ENCODE data around the gene MSI1. TPM values are rescaled to one million over a fixed set of nuclear protein-coding genes. Genes with fewer than 3 reads are reported as not detected.

The MSI1 gene
- total and polyA plus RNA-seq, 2 experiments from 2014 or later = 12.8 to 16.9 TPM

- no peaks in the 10 kb centered on the region for H3K36me3 Mint-ChIP-seq (ENCODE audit: low read depth)
- TF ChIP-seq POLR2AphosphoS5 (IDR thresholded peaks at IDR 0.05; ENCODE audit: low read depth) = no peak
- no peak for TF ChIP-seq CREB1 (CRISPR knock-in tag; IDR thresholded peaks at IDR 0.05; ENCODE audit: low read depth)
- no peak for TF ChIP-seq ETS1 (IDR thresholded peaks at IDR 0.05)
- TF ChIP-seq ZNF114 (CRISPR knock-in tag; IDR thresholded peaks at IDR 0.05) = no peak
- TF ChIP-seq EZH2 (IDR thresholded peaks at IDR 0.05; ENCODE audit: low read depth, unreplicated experiment) = no peak
- TF ChIP-seq, protein P1, sequence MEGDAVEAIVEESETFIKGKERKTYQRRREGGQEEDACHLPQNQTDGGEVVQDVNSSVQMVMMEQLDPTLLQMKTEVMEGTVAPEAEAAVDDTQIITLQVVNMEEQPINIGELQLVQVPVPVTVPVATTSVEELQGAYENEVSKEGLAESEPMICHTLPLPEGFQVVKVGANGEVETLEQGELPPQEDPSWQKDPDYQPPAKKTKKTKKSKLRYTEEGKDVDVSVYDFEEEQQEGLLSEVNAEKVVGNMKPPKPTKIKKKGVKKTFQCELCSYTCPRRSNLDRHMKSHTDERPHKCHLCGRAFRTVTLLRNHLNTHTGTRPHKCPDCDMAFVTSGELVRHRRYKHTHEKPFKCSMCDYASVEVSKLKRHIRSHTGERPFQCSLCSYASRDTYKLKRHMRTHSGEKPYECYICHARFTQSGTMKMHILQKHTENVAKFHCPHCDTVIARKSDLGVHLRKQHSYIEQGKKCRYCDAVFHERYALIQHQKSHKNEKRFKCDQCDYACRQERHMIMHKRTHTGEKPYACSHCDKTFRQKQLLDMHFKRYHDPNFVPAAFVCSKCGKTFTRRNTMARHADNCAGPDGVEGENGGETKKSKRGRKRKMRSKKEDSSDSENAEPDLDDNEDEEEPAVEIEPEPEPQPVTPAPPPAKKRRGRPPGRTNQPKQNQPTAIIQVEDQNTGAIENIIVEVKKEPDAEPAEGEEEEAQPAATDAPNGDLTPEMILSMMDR (conservative IDR thresholded peaks at IDR 0.05; ENCODE audit: low read depth in 2 of 2) = no peak
- TF ChIP-seq, protein P2, sequence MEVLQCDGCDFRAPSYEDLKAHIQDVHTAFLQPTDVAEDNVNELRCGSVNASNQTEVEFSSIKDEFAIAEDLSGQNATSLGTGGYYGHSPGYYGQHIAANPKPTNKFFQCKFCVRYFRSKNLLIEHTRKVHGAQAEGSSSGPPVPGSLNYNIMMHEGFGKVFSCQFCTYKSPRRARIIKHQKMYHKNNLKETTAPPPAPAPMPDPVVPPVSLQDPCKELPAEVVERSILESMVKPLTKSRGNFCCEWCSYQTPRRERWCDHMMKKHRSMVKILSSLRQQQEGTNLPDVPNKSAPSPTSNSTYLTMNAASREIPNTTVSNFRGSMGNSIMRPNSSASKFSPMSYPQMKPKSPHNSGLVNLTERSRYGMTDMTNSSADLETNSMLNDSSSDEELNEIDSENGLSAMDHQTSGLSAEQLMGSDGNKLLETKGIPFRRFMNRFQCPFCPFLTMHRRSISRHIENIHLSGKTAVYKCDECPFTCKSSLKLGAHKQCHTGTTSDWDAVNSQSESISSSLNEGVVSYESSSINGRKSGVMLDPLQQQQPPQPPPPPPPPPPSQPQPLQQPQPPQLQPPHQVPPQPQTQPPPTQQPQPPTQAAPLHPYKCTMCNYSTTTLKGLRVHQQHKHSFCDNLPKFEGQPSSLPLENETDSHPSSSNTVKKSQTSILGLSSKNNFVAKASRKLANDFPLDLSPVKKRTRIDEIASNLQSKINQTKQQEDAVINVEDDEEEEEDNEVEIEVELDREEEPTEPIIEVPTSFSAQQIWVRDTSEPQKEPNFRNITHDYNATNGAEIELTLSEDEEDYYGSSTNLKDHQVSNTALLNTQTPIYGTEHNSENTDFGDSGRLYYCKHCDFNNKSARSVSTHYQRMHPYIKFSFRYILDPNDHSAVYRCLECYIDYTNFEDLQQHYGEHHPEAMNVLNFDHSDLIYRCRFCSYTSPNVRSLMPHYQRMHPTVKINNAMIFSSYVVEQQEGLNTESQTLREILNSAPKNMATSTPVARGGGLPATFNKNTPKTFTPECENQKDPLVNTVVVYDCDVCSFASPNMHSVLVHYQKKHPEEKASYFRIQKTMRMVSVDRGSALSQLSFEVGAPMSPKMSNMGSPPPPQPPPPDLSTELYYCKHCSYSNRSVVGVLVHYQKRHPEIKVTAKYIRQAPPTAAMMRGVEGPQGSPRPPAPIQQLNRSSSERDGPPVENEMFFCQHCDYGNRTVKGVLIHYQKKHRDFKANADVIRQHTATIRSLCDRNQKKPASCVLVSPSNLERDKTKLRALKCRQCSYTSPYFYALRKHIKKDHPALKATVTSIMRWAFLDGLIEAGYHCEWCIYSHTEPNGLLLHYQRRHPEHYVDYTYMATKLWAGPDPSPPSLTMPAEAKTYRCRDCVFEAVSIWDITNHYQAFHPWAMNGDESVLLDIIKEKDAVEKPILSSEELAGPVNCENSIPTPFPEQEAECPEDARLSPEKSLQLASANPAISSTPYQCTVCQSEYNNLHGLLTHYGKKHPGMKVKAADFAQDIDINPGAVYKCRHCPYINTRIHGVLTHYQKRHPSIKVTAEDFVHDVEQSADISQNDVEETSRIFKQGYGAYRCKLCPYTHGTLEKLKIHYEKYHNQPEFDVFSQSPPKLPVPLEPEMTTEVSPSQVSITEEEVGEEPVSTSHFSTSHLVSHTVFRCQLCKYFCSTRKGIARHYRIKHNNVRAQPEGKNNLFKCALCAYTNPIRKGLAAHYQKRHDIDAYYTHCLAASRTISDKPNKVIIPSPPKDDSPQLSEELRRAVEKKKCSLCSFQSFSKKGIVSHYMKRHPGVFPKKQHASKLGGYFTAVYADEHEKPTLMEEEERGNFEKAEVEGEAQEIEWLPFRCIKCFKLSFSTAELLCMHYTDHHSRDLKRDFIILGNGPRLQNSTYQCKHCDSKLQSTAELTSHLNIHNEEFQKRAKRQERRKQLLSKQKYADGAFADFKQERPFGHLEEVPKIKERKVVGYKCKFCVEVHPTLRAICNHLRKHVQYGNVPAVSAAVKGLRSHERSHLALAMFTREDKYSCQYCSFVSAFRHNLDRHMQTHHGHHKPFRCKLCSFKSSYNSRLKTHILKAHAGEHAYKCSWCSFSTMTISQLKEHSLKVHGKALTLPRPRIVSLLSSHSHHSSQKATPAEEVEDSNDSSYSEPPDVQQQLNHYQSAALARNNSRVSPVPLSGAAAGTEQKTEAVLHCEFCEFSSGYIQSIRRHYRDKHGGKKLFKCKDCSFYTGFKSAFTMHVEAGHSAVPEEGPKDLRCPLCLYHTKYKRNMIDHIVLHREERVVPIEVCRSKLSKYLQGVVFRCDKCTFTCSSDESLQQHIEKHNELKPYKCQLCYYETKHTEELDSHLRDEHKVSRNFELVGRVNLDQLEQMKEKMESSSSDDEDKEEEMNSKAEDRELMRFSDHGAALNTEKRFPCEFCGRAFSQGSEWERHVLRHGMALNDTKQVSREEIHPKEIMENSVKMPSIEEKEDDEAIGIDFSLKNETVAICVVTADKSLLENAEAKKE (CRISPR knock-in tag; IDR thresholded peaks at IDR 0.05) = no peak
- no peak for TF ChIP-seq ZNF331 (CRISPR knock-in tag; IDR thresholded peaks at IDR 0.05; ENCODE audit: low read depth)
- TF ChIP-seq REST (IDR thresholded peaks at IDR 0.05; ENCODE audit: unreplicated experiment) = no peak
- no peak for TF ChIP-seq NANOG (IDR thresholded peaks at IDR 0.05; ENCODE audit: borderline replicate concordance)
- TF ChIP-seq EZH2phosphoT487 (IDR thresholded peaks at IDR 0.05; ENCODE audit: unreplicated experiment) = no peak
- TF ChIP-seq JUNB (IDR thresholded peaks at IDR 0.05; ENCODE audit: unreplicated experiment) = no peak
- no peak for TF ChIP-seq STAT1 (IDR thresholded peaks at IDR 0.05; ENCODE audit: unreplicated experiment)
- no peak for DNase-seq (ENCODE audit: low spot score)
Observed at GRCh38 chr12:120292411-120292660, 76.6 kb downstream of the MSI1 start.

More at GRCh38 chr12:120292411-120292660, 76.6 kb downstream of the MSI1 start:
- H3K4me1 Mint-ChIP-seq = peaks cover 5% of the 10 kb centered on the region
- H3K9me3 Mint-ChIP-seq = no peaks in the 10 kb centered on the region
- H3K79me2 ChIP-seq (replicated peaks; ENCODE audit: insufficient read depth) = no peaks in the 10 kb centered on the region
- peak; percentile 4 for ATAC-seq
- H3K27me3 Mint-ChIP-seq (ENCODE audit: insufficient read depth, low read depth, poor library complexity) = peaks cover 3% of the 10 kb centered on the region
- no peaks in the 10 kb centered on the region for H3K9me2 ChIP-seq (ENCODE audit: insufficient read depth)
- peaks cover 12% of the 10 kb centered on the region for H3F3A ChIP-seq (replicated peaks; ENCODE audit: low read depth)
- H3K4me3 Mint-ChIP-seq = no peak overlapping the region
- no peak overlapping the region for H3K27ac Mint-ChIP-seq
- peak overlapping the region; percentile 75 for H3K4me2 ChIP-seq
- peak overlapping the region; percentile 54 for H3K4me3 ChIP-seq
- H2AFZ ChIP-seq = no peak overlapping the region
- no peaks in the 10 kb centered on the region for H4K20me1 ChIP-seq (replicated peaks; ENCODE audit: insufficient read depth)
- H3K27ac ChIP-seq (ENCODE audit: low read depth) = peak overlapping the region; percentile 99
- peaks cover 4% of the 10 kb centered on the region; the same call in 1 of the 2 replicates for H3K4me1 ChIP-seq (ENCODE audit: insufficient read depth)
- no peaks in the 10 kb centered on the region for H3K36me3 ChIP-seq (ENCODE audit: insufficient read depth)
- no peaks in the 10 kb centered on the region for H3K27me3 ChIP-seq (ENCODE audit: insufficient read depth)
